8988T (cell line): ENCODE measurements around the gene GABRG3.
"Not testable (repeated sequence)": the region's sequence is repeated elsewhere in the genome, so short reads cannot be mapped to it uniquely, and the experiment has no call there.

Experiments
- DNase-seq: peaks from one replicate; pipeline ENCODE4 v3.0.0; 2011

GABRG3 gene

DNA sequence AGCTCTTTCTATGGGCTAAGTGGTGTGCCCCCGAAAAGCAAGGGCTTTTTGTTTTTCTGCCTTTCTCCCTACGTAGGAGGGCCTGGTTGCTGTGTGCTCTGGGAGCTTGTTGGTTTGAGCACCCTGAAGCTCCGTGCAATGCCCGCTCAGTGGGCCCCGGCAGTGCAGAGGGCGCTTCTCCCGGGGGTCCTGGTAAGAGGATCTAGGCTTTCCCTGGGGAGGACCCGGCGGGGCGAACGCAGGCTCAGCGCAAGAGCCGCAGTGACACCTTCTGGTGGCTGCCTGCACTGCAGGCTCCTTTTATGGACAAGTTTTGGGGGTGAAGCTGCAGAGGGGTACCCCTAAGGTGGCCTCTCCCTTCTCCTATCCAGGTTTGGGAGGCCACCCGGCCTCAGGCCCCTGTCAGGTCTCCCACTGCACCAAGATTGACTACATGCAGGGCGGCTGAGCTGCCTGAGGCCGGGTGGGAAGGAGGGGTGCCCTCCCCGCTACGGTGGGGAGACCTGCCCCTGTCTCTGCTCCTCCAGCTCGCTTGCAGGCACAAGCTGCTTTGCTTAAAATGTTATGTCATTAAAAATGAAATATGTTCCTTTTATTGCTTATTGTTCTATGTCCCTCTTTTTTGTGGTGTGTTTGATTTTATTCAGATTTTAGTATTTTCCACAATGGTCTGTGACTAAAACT, 387.9 kb downstream of the GABRG3 start:
- DNase-seq = no peak

DNA sequence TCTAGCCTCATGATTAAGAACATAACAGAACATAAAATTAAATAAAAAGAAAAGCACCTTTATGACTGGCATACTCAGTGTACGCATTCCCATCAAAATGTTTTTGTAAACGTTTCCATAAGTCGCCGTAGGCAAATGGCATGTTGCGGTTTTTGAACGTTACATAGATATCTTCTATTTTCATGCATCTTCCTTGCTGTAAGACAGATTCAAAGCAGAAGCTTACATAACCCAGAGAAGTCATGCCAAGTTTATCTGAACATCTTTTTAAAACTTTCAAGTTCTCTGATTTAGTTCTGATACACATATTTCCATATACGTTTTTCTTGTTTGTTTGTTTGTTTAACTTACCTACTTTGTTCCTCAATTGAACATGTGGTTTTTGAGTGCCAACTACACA, 388.6 kb downstream of the GABRG3 start:
- no peak for DNase-seq

DNA sequence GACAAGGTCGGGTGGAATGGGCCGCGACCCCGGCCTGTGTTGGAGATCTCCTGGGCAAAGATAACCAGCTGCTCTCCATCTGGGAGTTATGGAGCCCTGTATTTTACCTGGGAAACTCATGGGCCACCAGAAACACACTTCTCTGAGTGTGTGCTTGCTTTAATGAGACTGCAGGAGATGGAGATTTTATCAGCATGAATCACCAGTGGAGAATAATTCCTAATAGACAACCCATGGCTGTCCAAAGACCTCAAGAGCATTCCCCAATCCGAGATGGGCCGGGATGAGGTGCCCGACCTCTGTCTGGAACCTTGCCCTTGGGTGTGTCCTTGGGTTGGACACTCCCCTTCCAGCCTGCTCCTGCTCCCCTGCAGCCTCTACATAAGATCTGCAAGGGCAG, 389.3 kb downstream of the GABRG3 start:
- no peak for DNase-seq

DNA sequence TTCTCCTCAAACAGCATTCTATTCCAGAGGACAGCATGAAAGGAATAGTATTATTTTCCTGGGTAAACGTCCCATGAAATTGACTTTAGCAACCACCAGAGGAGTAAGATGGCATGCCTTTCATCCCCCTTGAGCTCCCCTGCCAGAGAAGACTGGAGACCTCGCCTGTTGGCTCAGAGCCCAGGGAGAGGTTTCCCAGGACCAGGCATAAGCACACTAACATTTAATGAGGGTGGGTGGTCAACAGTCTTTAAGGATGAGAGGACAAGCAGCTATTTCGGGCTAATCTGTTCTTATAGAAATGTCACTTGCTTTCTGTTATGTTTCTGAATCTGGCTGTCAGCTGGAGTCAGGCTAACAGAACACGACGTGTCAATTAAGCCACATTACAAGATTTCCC, 390.5 kb downstream of the GABRG3 start:
- no peak for DNase-seq

DNA sequence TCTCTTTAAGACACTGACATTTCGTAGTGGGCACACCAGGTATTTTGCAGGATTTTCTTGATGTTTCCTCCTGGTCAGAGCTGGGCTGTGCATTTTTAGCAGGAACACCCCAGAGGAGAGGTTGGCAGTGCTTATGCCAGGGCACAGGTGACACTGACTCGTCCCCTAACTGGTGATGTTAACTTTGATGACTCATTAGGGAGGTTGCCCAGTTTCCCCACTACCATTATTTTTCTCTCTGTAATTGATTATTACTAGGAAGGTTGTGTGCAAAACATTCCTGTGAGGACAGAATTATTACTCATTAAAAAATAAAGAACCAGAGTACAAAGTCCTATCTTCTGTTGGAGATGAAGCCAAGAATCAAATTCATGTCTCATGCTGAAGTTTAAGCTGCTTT, 394.5 kb downstream of the GABRG3 start:
- no peak for DNase-seq

DNA sequence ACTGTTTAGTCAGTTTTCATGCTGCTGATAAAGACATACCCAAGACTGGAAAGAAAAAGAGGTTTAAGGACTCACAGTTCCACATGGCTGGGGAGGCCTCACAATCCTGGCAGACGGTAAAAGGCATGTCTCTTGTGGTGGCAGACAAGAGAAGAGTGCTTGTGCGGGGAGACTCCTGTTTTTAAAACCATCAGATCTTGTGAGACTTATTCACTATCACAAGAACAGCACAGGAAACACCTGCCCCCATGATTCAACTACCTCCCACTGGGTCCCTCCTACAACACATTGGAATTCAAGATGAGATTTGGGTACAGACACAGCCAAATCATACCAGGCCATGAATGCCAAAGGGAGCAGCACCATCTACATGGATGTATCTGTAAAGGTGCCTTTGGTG, 406.4 kb downstream of the GABRG3 start:
- DNase-seq = not testable (repeated sequence)

DNA sequence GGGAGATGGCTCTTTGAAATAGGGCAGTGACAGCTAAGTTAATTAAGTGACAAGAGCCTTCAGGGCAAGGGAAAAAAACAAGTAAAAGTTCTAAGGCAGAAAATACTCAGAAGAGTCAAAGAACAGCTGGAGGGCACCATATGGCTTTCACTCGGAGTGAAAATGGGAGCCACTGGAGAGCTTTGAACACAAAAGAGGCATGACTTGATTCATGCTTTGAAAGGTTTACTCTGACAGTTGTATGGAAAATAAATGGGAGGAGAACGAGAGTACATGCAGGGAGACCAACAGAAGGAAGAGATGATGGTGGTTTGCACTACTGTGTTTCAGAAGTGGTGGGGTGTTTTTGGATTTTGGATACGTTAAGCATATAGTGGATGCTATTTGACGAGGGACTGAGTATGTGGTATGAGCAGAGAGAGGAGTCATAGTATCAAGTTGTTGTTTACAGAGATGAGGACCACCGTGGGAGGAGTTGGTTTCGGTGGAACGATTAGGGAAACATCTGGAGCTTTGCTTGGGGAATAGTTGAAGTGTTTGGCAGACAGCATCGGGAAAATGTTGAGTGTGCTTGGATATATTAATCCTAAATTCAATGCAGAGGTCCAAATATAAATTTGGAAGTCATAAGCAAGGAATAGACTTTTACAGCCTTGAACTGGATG, 411.5 kb downstream of the GABRG3 start:
- DNase-seq = no peak

DNA sequence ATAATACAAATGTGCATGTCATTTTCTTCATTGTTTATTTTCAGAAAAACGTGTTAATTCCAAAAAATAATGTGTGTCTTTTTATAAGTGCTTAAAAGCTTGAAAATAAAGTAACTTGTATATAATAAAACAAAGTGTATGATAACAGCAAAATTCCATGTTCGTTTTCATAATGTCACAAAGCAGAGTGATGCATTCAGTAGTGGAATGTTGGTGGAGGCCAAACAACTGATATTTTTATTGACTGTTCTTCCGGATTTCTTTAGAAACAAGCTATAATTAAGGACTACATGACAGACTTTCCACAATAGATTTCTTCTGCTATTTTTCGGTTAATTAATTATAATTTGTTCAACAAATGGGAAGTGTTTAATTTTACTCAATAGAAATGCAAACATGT, 412.7 kb downstream of the GABRG3 start:
- no peak for DNase-seq

DNA sequence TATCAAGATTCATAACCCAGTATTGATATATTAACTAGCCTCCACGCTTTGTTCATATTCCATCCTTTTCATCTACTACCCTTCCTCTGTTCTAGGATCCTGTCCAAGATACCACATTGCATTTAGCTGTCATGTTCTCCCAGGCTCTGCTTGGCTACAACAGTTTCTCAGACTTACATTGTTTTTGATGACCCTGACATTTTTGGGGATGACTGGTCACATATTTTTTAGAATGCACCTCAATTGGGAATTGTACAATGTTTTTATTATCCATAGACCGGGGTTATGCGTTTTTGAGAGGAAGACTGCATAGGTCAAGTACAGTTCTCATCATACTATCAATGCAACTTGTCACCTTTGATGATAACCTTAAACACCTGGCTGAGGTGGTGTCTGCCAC, 421.2 kb downstream of the GABRG3 start:
- no peak for DNase-seq

DNA sequence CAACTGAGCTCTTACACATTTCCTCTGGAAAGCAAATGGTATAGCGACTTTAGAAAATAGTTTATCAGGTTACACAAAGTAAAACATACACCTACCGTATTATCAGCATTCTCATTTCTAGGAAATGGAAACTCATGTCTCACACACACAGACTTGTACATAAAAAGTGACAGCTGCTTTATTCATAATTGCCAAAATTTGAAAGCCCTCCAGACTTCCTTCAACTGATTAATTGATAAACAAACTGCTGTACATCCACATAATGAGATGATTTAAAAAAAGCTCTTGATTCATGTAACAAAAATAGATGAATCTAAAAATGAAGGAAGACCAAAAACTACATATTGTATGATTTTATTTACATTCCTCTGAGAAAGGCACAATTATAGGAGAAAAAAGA, 425.5 kb downstream of the GABRG3 start:
- no peak for DNase-seq

DNA sequence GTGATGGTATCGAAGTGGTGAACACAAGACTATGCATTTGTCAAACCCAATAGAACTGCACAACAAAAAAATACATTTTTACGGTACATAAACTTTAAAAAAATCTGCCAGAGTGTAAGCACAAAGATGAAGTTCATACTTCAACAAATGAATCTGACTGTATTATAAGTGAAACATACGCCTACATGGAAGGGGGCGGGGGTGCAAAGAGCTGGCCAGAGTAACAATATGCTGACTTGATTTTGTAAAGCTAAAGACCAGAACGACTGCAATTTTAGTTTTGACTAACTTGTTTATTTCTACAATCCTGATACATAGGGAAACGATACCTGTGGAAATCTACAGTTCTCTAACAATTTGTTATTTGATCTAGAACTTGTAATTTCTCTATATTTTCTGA, 426.0 kb downstream of the GABRG3 start:
- no peak for DNase-seq

DNA sequence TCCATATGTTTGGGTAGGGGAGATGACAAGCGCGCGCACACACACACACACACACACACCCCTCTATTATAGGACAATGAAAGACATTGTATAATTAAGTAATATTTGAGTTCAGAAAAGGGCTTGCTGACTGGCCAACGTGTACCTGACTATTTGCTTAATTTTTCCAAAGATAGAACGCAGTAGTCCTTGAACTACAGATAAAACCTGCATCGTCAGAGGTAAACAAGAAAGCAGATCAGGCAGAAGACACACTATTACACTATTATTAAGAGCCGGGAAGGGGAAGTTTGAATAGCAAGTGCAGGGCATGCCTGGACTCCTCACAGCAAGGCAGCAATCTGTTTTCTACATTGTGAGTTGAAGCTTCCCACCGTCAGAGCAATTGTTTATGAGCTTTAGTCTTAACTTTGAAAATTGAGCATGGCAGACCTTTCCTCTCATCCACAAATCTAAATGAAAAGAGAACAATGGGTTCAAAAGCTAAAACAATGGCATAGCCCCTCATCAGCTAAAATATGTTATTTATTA, 427.7 kb downstream of the GABRG3 start:
- no peak for DNase-seq

DNA sequence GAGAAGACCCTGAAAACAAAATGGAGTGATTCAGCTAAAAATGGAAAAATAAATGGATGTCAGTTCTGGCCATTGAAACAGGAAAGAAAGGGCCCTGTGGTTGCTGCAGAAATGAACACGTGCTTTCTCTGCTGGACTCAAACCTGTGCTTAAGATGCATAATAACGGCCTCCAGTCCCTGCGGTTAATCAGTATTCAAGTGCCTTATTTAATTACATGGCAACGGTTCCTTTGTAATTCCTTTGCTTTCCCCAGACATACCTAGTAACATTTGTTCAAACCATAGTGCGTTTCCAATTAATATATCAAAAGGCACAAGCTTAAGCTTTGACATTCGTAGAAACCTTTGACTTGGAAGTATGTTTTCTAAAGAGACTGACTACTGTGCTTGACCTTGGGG, 428.3 kb downstream of the GABRG3 start:
- no peak for DNase-seq

DNA sequence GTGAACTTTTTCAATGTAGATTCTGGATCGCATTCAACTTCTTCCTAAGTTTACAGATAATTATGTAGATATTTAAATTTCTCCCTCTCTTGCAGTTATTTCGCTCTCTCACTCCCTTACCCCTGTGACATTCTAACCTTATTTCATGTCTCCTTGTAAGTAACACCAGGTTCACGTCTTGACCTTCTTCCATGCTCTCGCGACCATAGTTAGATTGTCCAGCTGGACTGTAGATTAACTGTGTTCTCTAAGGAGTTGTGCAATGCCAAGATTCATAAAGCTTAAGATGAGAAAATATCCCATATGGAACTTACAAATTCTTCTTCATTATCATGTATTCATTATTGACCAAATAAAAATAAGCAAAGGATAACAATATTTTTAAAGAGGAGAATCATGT, 430.5 kb downstream of the GABRG3 start:
- DNase-seq = no peak

DNA sequence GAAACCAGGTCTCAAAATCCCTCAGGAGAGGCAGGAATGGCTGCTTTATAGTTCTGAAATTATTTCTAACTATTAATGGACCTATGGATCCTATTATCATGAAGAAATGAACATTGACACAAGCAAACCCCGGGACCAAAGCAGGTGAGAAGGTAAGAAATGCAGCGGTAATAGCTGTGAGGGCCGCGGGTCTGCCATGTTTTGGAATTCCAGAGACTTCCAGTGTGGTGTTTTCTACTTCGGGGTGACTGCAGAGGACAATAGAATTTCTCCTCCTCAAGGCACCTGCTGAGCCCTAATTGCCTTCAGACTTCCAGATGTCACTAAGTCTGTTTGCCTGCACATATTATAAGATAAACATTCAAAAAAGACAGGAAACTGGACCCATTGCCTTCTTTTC, 437.4 kb downstream of the GABRG3 start:
- no peak for DNase-seq

DNA sequence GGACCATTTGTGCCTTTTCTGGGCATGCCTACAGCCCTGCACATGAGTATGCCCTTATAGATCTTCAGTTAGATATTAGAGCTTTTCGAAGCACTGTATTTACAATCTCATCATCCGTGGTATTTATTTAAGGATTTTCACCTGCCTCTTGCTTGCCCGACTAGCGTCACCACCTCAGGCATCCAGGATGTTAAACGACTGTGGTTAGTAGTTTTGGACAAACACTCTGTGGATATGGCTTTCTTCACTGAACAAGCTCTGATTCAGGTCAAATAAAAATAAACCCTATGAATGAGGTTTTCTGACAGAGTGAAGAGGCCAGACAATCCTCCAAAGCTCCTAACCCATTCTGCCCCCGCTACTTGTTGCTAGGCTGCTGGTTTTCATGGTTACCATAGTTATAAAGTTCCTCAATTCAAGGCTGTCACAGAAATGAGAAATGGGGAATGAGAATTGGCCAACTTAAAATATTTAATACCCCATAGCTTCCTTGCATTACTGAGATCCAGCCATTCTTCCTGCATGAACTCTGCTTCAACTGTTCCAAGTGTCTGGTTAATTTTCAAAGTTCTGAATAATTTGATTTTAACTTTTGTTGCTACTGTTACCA, 440.1 kb downstream of the GABRG3 start:
- DNase-seq = no peak

DNA sequence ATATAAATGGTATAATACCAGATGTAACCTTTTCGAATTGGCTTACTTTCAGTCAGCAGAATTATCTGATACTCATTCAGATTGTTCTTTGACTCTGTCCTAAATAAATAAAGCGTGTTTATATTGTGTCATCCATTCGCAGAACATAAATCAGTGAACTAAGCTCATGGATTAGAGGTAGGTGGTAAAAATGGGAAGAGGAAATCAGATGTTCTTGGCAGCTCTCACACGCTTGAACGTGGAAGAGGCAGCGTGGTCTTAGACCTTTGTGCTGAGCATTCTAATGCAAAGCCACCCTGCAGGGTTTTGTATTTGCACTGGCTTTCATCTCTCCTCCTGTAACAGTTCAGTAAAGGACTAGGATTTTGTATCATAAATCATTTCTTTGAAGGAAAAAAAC, 441.4 kb downstream of the GABRG3 start:
- no peak for DNase-seq

DNA sequence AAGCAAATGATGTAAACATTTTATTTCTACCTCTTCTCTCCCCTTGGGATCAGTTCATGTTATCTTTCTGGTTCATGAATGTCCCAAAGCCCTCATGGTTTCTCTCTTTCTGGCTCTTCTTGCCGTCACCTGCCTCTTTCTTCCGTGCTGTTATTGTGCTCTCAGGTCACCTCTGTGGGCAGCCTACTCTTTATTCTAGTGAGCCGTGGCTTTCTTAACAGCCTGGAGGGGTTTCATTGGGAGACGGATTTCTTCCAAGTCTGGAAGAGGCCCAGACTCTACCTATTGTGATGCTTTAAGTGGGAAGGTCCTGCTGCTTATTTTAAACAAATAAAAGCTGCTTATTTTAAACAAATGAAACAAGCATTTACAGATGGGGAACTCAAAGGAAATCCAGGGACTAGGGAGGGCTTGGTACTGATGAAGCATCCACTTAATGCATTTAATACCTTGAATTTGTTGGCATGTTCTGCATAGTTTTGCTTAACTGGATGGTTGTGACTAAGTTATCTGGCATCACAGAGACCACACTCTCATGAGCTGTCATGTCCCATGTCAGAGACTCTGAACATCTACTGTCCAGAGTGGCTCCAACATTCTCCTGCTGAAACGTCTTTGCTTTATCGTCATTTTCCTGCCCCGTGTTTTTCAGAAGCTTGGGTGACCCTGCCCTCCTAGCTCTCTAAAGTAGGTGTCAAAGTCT, 443.3 kb downstream of the GABRG3 start:
- DNase-seq = no peak

DNA sequence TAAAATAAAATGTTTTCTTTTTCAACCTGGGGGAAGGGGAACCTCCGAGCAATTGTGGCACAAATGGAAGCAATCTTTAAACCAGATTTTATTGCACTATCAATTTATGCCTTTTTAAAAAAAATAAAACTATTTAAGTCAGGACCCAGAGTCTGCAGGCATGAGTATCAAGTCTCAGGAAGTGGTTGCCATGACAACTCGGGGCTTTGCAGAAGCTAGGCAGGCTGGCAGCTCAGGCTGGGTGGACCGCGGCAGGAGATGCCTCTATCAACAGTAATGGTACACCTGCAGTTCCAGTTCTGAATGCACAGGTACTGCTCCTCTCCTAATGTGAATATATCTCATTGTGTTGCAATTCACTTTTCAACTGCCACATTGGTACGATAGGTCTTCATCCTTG, 447.7 kb downstream of the GABRG3 start:
- no peak for DNase-seq

DNA sequence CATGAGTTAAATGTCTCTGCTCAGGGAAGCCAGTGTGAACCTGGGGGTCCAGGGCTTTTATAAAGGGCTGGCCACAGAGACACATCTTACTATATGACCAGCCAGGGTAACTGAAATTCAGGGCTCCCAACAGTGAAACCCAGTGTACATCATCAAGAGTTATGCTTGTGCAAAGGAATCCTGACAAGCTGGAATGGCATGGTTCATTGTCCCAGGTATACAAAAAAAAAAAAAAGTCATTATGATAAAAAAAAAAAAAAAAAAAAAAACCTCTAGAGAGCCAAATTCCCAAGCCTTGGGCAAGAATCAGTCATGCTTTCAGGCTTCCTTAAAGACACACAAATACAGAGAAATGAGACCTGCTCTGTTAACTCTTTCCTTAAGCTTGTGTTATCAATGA, 452.0 kb downstream of the GABRG3 start:
- no peak for DNase-seq

DNA sequence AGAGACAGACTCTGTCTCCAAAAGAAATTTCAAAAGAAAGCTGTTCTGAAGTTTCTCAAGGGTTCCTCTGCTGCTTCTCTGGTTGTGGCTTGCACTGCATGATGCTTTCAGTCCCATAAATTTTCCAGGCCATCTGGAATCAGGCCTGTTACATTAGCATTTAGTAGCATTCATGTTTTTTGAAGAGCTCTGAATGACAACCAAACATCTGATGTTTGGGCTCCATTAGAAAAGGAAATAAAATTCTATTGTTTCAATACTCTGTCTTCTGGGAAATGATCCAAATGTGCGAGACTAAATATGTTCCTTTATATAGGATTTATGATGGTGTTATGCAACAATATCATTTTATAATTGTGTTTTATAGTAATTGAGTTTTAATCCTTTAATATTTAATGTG, 455.8 kb downstream of the GABRG3 start:
- DNase-seq = no peak

DNA sequence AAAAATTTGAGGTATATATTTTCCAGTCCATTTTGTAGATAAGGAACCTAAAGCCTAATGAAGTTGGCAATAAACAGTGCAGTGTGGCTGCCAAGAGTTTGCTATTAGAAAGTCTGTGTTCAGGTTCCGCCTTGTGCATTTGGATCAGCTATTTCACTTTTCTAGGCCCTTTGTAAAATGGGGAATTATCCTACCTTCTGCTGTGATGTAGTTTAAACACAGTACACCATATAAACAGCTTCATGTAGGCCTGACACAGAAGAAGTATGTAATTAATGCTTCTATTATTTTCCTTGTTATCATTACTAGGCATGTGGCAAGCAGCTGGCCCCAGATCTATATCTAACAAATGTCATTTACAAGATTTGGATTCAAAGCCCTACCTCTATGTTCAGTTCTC, 456.3 kb downstream of the GABRG3 start:
- DNase-seq = no peak

DNA sequence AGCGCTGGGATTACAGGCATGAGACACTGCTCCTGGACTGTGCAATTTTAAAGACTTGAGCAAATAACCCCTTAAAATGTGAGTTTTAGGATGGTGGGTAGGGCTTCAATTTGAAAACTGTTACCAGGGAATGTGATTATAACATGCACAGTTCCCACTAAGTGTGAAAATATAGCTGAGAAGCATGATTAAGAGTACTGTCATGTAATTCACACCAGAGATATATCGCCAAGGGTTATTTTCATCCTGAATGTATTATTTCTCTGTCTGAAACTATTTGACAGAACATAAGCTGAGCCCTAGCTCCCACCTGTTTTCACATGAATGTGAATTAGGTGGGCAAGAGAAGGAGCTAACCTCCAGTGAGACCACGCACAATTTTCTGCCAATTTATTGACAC, 457.2 kb downstream of the GABRG3 start:
- no peak for DNase-seq

DNA sequence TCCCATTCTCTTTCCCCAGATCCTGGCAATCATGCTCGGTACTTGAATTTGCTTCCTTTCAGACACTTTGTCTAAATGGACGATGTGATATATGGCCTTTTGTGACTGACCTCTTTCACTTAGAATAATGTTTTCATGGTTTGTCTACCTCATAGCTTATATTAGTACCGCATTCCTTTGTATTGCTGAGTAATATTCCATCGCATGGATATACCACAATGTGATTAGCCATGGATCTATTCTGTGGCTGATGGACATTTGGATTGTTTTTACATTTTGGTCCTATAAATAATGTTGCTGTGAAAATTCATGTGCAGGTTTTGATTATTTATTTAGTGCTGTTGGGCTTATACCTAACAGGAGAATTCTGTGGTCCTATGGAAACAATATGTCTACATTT, 458.6 kb downstream of the GABRG3 start:
- no peak for DNase-seq
